ENCODE measurements around the gene RGL2.
A peak's percentile ranks its signal among the peaks of the same experiment; 100 is the strongest.

Gene RGL2

DNA sequence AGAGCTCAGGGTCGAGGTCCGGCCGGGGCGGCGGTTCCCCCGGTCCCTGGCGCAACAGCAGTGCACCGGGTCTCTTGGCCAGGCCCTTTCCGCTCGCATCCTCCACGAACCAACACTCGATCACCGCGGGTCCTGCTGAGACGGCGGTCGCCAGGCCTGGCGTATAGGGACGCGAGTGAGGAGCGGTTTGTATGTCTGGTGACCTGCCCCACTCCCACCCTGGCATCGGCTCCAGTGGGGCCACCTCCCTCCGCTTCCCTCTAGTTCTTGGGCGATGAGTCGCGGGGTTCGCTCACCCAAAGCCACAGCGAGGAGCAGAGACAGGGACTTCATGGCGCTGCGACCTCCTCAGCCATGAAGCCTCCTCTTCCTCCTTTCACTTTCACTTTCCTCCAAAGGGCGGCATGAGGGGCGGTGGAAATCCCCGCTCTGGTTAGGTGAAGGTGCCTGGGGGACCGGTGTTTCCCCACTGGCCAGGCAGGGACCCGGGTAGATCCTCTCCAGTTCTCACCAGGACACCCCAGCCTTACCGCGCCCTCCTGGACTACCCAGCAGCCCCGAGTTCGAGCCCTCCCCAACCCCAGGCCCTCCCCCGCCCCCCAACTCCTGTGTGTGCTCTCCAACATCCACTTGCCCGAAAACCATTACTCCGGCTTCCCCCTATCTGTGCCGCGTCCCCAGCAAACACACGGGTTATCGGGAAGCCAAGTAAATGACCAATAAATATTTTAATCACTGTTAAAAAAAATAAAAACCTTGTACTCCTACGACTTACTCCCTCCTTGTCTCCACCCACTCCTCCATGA lies 15.2 kb upstream of the RGL2 start, which contains the start of gene TAPBP:
TAPBP (minus strand) TSS at position 370 of the 806 bp plus-strand sequence; CDS start at position 333, 37 bp downstream.
- TF ChIP-seq EZH2phosphoT487 (IDR thresholded peaks at IDR 0.05; ENCODE audit: borderline replicate concordance) (no peak), CTCF (conservative IDR thresholded peaks at IDR 0.05; ENCODE audit: low read length) (no peak)
- peak within 1 kb of the TSS; percentile 95 for H3K4me2 ChIP-seq (ENCODE audit: low read depth, low read length, poor library complexity, severe bottlenecking)
- peak within 1 kb of the TSS; percentile 94 for H3K4me3 ChIP-seq (ENCODE audit: low read length, poor library complexity, severe bottlenecking)
- H3F3A ChIP-seq (ENCODE audit: low read depth) = peaks cover 6% of the 10 kb centered on the region; the same call in 1 of the 2 replicates
- peak within 1 kb of the TSS; percentile 93 for H3K9ac ChIP-seq (ENCODE audit: low read depth, low read length, poor library complexity, severe bottlenecking)
- peaks cover 67% of the 10 kb centered on the region for H3K79me2 ChIP-seq (ENCODE audit: insufficient read depth, low read length)
- H3K9me3 ChIP-seq (ENCODE audit: insufficient read depth, low read depth, low read length) = no peaks in the 10 kb centered on the region
- H3K4me1 ChIP-seq (ENCODE audit: insufficient read depth, low read length, poor library complexity, severe bottlenecking) = peaks cover 33% of the 10 kb centered on the region
- peaks cover 4% of the 10 kb centered on the region; the same call in 1 of the 2 replicates for H3K36me3 ChIP-seq (ENCODE audit: insufficient read depth, low read length)
- peaks cover 35% of the 10 kb centered on the region for H4K20me1 ChIP-seq (ENCODE audit: insufficient read depth, low read length, poor library complexity, severe bottlenecking)
- H3K27me3 ChIP-seq (ENCODE audit: insufficient read depth, low read length, poor library complexity, severe bottlenecking) = no peaks in the 10 kb centered on the region
- no peaks in the 10 kb centered on the region for H3K9me2 ChIP-seq (replicated peaks; ENCODE audit: low read depth, low read length)
- peak within 1 kb of the TSS; percentile 79 for H2AFZ ChIP-seq (ENCODE audit: low read length)

GRCh38 chr6:33313105-33313708 lies 14.5 kb upstream of the RGL2 start:
- peak overlapping the region; percentile 94 for H3K4me3 ChIP-seq (ENCODE audit: low read length, poor library complexity, severe bottlenecking)
- peak overlapping the region; percentile 79 for H2AFZ ChIP-seq (ENCODE audit: low read length)
- H3F3A ChIP-seq (ENCODE audit: low read depth) = peaks cover 1% of the 10 kb centered on the region; the same call in 1 of the 2 replicates
- TF ChIP-seq CTCF (conservative IDR thresholded peaks at IDR 0.05; ENCODE audit: low read length) (no peak), EZH2phosphoT487 (IDR thresholded peaks at IDR 0.05; ENCODE audit: borderline replicate concordance) (no peak)
- H3K27me3 ChIP-seq (ENCODE audit: insufficient read depth, low read length, poor library complexity, severe bottlenecking) = no peaks in the 10 kb centered on the region
- H3K79me2 ChIP-seq (ENCODE audit: insufficient read depth, low read length) = peaks cover 67% of the 10 kb centered on the region
- peak overlapping the region; percentile 93 for H3K9ac ChIP-seq (ENCODE audit: low read depth, low read length, poor library complexity, severe bottlenecking)
- H3K9me2 ChIP-seq (replicated peaks; ENCODE audit: low read depth, low read length) = no peaks in the 10 kb centered on the region
- H3K36me3 ChIP-seq (ENCODE audit: insufficient read depth, low read length) = no peaks in the 10 kb centered on the region
- no peaks in the 10 kb centered on the region for H3K9me3 ChIP-seq (ENCODE audit: insufficient read depth, low read depth, low read length)
- H4K20me1 ChIP-seq (ENCODE audit: insufficient read depth, low read length, poor library complexity, severe bottlenecking) = peaks cover 35% of the 10 kb centered on the region
- H3K4me2 ChIP-seq (ENCODE audit: low read depth, low read length, poor library complexity, severe bottlenecking) = peak overlapping the region; percentile 95
- H3K4me1 ChIP-seq (ENCODE audit: insufficient read depth, low read length, poor library complexity, severe bottlenecking) = peaks cover 26% of the 10 kb centered on the region

DNA sequence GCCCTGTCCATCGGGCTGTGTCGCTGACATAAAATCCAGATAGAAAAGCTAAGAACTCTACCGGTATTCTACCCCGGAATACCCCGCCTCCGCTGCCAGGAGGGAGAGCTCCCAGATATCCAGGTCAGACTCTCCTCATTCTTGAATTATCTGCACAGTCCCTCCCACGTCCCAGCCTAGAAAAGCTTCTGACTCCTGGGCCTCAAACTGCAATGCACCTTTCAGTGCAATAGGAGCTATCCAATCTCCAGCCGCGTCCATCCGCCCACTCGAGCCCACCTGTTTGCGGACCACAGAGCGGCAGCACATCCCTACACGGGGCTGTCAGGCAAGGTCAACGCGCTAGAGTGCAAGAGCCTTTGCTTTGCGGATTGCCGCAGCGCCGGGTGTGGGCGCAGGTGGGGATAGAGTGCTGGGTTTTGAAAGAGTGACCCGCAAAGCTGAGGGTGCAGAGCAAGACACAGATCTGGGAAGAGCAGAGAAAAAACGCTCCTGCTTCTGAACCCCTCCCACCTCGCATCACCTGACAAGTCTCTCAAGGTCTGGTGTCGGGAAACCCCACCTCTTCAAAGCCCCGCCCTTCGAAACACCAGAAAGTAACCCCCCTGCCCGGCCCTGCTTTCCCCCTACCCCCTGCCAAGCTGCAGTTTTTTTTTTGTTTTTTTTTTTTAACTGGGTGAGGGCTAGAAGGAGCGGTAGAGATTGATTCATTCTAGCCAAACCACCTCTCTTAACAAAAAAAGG lies 13.8 kb upstream of the RGL2 start:
- Histone ChIP-seq H3K27me3 (ENCODE audit: insufficient read depth, low read length, poor library complexity, severe bottlenecking) (no peaks in the 10 kb centered on the region), H3K4me2 (ENCODE audit: low read depth, low read length, poor library complexity, severe bottlenecking) (peak overlapping the region; percentile 95), H3K9me2 (replicated peaks; ENCODE audit: low read depth, low read length) (no peaks in the 10 kb centered on the region), H3K9me3 (ENCODE audit: insufficient read depth, low read depth, low read length) (no peaks in the 10 kb centered on the region), H2AFZ (ENCODE audit: low read length) (no peak overlapping the region), H3F3A (ENCODE audit: low read depth) (no peaks in the 10 kb centered on the region), H3K79me2 (ENCODE audit: insufficient read depth, low read length) (peaks cover 72% of the 10 kb centered on the region), H3K36me3 (ENCODE audit: insufficient read depth, low read length) (no peaks in the 10 kb centered on the region), H3K9ac (ENCODE audit: low read depth, low read length, poor library complexity, severe bottlenecking) (peak overlapping the region; percentile 93), H3K4me1 (ENCODE audit: insufficient read depth, low read length, poor library complexity, severe bottlenecking) (peaks cover 24% of the 10 kb centered on the region), H3K4me3 (ENCODE audit: low read length, poor library complexity, severe bottlenecking) (peak overlapping the region; percentile 94), H4K20me1 (ENCODE audit: insufficient read depth, low read length, poor library complexity, severe bottlenecking) (peaks cover 35% of the 10 kb centered on the region)
- TF ChIP-seq EZH2phosphoT487 (IDR thresholded peaks at IDR 0.05; ENCODE audit: borderline replicate concordance) (no peak), CTCF (conservative IDR thresholded peaks at IDR 0.05; ENCODE audit: low read length) (no peak)

All from Loucy (cell line).